ENCODE measurements around the gene TBC1D17.

GRCh38 chr19:49840736-49841249 is 36.7 kb upstream of the TBC1D17 start:
- TF ChIP-seq EZH2phosphoT487 (IDR thresholded peaks at IDR 0.05; ENCODE audit: borderline replicate concordance) (no peak), CTCF (conservative IDR thresholded peaks at IDR 0.05; ENCODE audit: low read length) (no peak)

All from Loucy (cell line).